Liver (tissue), 9 donors: Measurements from ENCODE around the gene FBN2. TPM values are rescaled to one million over a fixed set of nuclear protein-coding genes. Genes with fewer than 3 reads are reported as not detected.

Source experiments
- DNase-seq: peaks from one replicate; pipeline ENCODE4 v3.0.0-alpha.2; 2017; ENCODE audit warnings: low spot score
- H3K27ac ChIP-seq, 2 donors: one replicate each; pipeline ENCODE4 v1.7.0; 2013; ENCODE audit warnings: inconsistent platforms in 2 of 2, low read length in 2 of 2, control low read depth in 1 of 2, low read depth in 1 of 2, mild to moderate bottlenecking in 1 of 2
- H3K27me3 ChIP-seq, 4 donors: one replicate each; pipeline versions ENCODE4 v1.6.1 to v1.7.0; 2013; ENCODE audit warnings: low read length in 3 of 4, inconsistent platforms in 1 of 4, mild to moderate bottlenecking in 1 of 4, moderate library complexity in 1 of 4; ENCODE audit not compliant: control insufficient read depth in 4 of 4, insufficient read depth in 4 of 4
- H3K36me3 ChIP-seq, 4 donors: one replicate each; pipeline versions ENCODE4 v1.6.1 to v1.7.0; 2013; ENCODE audit warnings: low read length in 3 of 4, mild to moderate bottlenecking in 3 of 4, low read depth in 1 of 4, moderate library complexity in 1 of 4; ENCODE audit not compliant: control insufficient read depth in 4 of 4, insufficient read depth in 3 of 4
- H3K4me1 ChIP-seq, 4 donors: one replicate each; pipeline versions ENCODE4 v1.6.1 to v1.7.0; 2013; ENCODE audit warnings: low read length in 3 of 4, mild to moderate bottlenecking in 3 of 4, moderate library complexity in 1 of 4; ENCODE audit not compliant: control insufficient read depth in 4 of 4, insufficient read depth in 4 of 4
- H3K4me3 ChIP-seq, 3 donors: one replicate each; pipeline versions ENCODE4 v1.6.1 to v1.7.0; 2013; ENCODE audit warnings: low read length in 3 of 3, control low read depth in 1 of 3, low read depth in 1 of 3, mild to moderate bottlenecking in 1 of 3
- H3K9ac ChIP-seq, 2 donors: one replicate each; pipeline ENCODE4 v1.7.0; 2013; ENCODE audit warnings: low read length in 2 of 2, mild to moderate bottlenecking in 2 of 2, moderate library complexity in 2 of 2, control low read depth in 1 of 2, low read depth in 1 of 2
- H3K9me3 ChIP-seq, 4 donors: one replicate each; pipeline versions ENCODE4 v1.6.1 to v1.7.0; 2013; ENCODE audit warnings: low read length in 3 of 4; ENCODE audit not compliant: control insufficient read depth in 4 of 4
- EGR1 ChIP-seq, 2 donors: IDR thresholded peaks; 2 replicates each; pipeline ENCODE4 v1.6.1; 2016 to 2018; ENCODE audit warnings: antibody characterized with exemption in 2 of 2, low read depth in 2 of 2
- FOXA1 ChIP-seq: IDR thresholded peaks from 2 replicates; pipeline ENCODE4 v1.6.1; 2016; ENCODE audit warnings: antibody characterized with exemption
- FOXA2 ChIP-seq: IDR thresholded peaks from 2 replicates; pipeline ENCODE4 v1.6.1; 2016; ENCODE audit warnings: antibody characterized with exemption
- GABPA ChIP-seq, 2 donors: IDR thresholded peaks in 1 of 2; conservative IDR thresholded peaks in 1 of 2; 2 replicates each; pipeline ENCODE4 v1.6.1; 2016; ENCODE audit warnings: antibody characterized with exemption in 2 of 2, mild to moderate bottlenecking in 1 of 2, moderate library complexity in 1 of 2
- HNF4A ChIP-seq, 2 donors: conservative IDR thresholded peaks; 2 replicates each; pipeline ENCODE4 v1.6.1; 2016; ENCODE audit warnings: antibody characterized with exemption in 2 of 2, mild to moderate bottlenecking in 2 of 2
- HNF4G ChIP-seq: IDR thresholded peaks from 2 replicates; pipeline ENCODE4 v1.6.1; 2016; ENCODE audit warnings: antibody characterized with exemption
- JUND ChIP-seq, 2 donors: IDR thresholded peaks; 2 replicates each; pipeline ENCODE4 v1.6.1; 2016; ENCODE audit warnings: antibody characterized with exemption in 2 of 2
- NR2F2 ChIP-seq: IDR thresholded peaks from 2 replicates; pipeline ENCODE4 v1.6.1; 2016; ENCODE audit warnings: antibody characterized with exemption
- RAD21 ChIP-seq, 2 donors: IDR thresholded peaks; 2 replicates each; pipeline ENCODE4 v1.6.1; 2016; ENCODE audit warnings: antibody characterized with exemption in 2 of 2, mild to moderate bottlenecking in 2 of 2
- RXRA ChIP-seq, 2 donors: IDR thresholded peaks; 2 replicates each; pipeline ENCODE4 v1.6.1; 2017 to 2018; ENCODE audit warnings: antibody characterized with exemption in 2 of 2, mild to moderate bottlenecking in 1 of 2
- SP1 ChIP-seq: IDR thresholded peaks from 2 replicates; pipeline ENCODE4 v1.6.1; 2018; ENCODE audit warnings: antibody characterized with exemption, mild to moderate bottlenecking
- TAF1 ChIP-seq: conservative IDR thresholded peaks from 2 replicates; pipeline ENCODE4 v1.6.1; 2016; ENCODE audit warnings: antibody characterized with exemption, mild to moderate bottlenecking
- YY1 ChIP-seq: IDR thresholded peaks from 2 replicates; pipeline ENCODE4 v1.6.1; 2016; ENCODE audit warnings: antibody characterized with exemption, mild to moderate bottlenecking
- WGBS: extraction: QIAGEN DNeasy Blood & Tissue Kit; methylation state at CpG from one replicate; pipeline ENCODE4 v1.1.7; 2013; 5-methylcytosine and 5-hydroxymethylcytosine counted together
- polyA plus RNA-seq, 2 donors: library from polyadenylated mRNA; stranded (reverse) in 1 of 2; unstranded in 1 of 2; fragments of 200-250 nt in 1 of 2; fragments of >200 nt in 1 of 2; fragmentation: Nextera tagmentation in 1 of 2; extraction: Ambion mirVana in 1 of 2; gene quantifications; one replicate each; pipeline versions ENCODE4 v1.2.1 to v1.2.3, GENCODE V29; 2013 to 2015
- total RNA-seq, 2 donors: library from RNA; depleted of rRNA; stranded (reverse); fragments of >200 nt; gene quantifications; one replicate each; pipeline ENCODE4 v1.2.3, GENCODE V29; 2014
- TF ChIP-seq, protein P1 (sequence below): fragments of 150-350 bp; IDR thresholded peaks from 2 replicates; pipeline ENCODE4 v1.5.1; 2017; ENCODE audit warnings: improper control_type of control experiment, low read depth, low read length; ENCODE audit not compliant: missing input control
- TF ChIP-seq, protein P2 (sequence below): IDR thresholded peaks from 2 replicates; pipeline ENCODE4 v1.6.1; 2016; ENCODE audit warnings: antibody characterized with exemption
- TF ChIP-seq, protein P3 (sequence below): IDR thresholded peaks from 2 replicates; pipeline ENCODE4 v1.6.1; 2016; ENCODE audit warnings: antibody characterized with exemption
- TF ChIP-seq, protein P4 (sequence below): IDR thresholded peaks from 2 replicates; pipeline ENCODE4 v1.6.1; 2016; ENCODE audit warnings: antibody characterized with exemption, mild to moderate bottlenecking
- TF ChIP-seq, protein P5 (sequence below): IDR thresholded peaks from 2 replicates; pipeline ENCODE4 v1.6.1; 2016; ENCODE audit warnings: antibody characterized with exemption
- donor health status: healthy.
- donor health status: healthy.
- donor health status: healthy.
- donor health status: healthy.
- donor health status: healthy.

Gene FBN2
- total and polyA plus RNA-seq, 4 donors: 0.08 to 4.1 (median 0.47) TPM

DNA sequence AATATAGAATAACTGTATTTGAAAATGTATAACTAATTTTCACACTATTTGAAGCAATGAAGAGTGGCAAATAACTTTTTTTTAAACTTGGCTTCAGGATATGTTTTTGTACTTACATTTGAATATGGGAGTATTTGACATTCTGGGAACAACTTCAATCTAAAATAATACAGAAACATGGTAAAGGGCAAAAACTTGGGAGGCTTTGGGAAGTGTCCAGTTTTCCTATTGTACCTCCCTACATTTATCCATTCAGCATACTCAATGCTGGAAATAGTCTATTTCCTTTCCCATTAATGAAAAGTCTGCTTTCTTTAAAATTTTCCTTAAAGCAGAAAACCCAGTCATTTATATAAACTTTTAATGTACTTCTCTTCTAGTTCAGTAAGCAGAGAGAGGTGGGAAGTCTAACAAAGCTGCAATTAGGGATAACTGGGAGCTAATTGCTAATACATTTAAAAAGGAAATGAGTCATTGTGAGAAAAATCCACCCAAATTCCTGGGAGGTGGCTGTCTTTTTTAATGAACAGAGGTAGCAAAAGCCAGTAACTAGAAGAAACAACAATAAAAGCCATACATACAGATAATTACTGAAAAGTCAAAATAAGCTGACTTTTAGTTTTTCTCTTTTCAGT, 128.8 kb downstream of the FBN2 start:
- no peak overlapping the region for H3K9ac ChIP-seq
- no peaks in the 10 kb centered on the region for H3K36me3 ChIP-seq
- peaks cover 0 to 2% (median 0%) of the 10 kb centered on the region in 4 donors for H3K27me3 ChIP-seq
- no peaks in the 10 kb centered on the region for H3K4me1 ChIP-seq
- H3K4me3 ChIP-seq: no peak overlapping the region
- no peak overlapping the region for H3K27ac ChIP-seq
- TF ChIP-seq RAD21 (IDR thresholded peaks at IDR 0.05) (no peak), TAF1 (no peak), JUND (IDR thresholded peaks at IDR 0.05) (no peak), EGR1 (IDR thresholded peaks at IDR 0.05; ENCODE audit: low read depth in 2 of 2) (no peak), FOXA2 (no peak), HNF4G (no peak), SP1 (no peak), YY1 (no peak)
- TF ChIP-seq, protein P1, sequence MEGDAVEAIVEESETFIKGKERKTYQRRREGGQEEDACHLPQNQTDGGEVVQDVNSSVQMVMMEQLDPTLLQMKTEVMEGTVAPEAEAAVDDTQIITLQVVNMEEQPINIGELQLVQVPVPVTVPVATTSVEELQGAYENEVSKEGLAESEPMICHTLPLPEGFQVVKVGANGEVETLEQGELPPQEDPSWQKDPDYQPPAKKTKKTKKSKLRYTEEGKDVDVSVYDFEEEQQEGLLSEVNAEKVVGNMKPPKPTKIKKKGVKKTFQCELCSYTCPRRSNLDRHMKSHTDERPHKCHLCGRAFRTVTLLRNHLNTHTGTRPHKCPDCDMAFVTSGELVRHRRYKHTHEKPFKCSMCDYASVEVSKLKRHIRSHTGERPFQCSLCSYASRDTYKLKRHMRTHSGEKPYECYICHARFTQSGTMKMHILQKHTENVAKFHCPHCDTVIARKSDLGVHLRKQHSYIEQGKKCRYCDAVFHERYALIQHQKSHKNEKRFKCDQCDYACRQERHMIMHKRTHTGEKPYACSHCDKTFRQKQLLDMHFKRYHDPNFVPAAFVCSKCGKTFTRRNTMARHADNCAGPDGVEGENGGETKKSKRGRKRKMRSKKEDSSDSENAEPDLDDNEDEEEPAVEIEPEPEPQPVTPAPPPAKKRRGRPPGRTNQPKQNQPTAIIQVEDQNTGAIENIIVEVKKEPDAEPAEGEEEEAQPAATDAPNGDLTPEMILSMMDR: no peak
- TF ChIP-seq, protein P2, sequence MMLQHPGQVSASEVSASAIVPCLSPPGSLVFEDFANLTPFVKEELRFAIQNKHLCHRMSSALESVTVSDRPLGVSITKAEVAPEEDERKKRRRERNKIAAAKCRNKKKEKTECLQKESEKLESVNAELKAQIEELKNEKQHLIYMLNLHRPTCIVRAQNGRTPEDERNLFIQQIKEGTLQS: no peak
- H3K9me3 ChIP-seq: no peaks in the 10 kb centered on the region
- no peak for DNase-seq

DNA sequence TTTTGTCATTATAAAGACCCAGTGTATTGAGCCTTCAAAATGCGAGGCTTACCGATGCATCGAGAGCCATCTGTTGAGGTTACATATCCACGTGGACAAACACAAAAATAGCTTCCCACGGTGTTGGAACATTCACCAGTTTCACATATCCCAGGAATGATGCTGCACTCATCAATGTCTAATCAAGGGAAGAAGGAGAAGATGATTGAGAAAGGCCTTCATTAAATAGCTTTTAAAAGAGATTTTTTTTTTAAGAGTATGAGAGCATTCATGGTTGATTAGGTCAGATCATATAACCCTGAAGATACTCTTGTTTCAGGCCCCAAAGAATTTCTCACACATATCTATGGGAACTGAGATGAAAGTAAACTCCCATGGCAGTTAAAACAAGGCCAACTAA, 129.4 kb downstream of the FBN2 start:
- Histone ChIP-seq H3K36me3 (no peaks in the 10 kb centered on the region), H3K27ac (no peak overlapping the region), H3K27me3 (peaks cover 0 to 2% (median 0%) of the 10 kb centered on the region in 4 donors), H3K4me3 (no peak overlapping the region), H3K4me1 (no peaks in the 10 kb centered on the region), H3K9ac (no peak overlapping the region), H3K9me3 (no peaks in the 10 kb centered on the region)
- no peak for DNase-seq
- 86% methylated on average over 5 of the region's 5 CpGs for WGBS
- TF ChIP-seq, protein P3, sequence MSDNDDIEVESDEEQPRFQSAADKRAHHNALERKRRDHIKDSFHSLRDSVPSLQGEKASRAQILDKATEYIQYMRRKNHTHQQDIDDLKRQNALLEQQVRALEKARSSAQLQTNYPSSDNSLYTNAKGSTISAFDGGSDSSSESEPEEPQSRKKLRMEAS: no peak
- TF ChIP-seq RAD21 (IDR thresholded peaks at IDR 0.05): no peak
- no peak for TF ChIP-seq GABPA (IDR thresholded peaks at IDR 0.05 in 1 of 2, conservative IDR thresholded peaks at IDR 0.05 in 1 of 2)
- TF ChIP-seq HNF4G: no peak
- TF ChIP-seq, protein P4, sequence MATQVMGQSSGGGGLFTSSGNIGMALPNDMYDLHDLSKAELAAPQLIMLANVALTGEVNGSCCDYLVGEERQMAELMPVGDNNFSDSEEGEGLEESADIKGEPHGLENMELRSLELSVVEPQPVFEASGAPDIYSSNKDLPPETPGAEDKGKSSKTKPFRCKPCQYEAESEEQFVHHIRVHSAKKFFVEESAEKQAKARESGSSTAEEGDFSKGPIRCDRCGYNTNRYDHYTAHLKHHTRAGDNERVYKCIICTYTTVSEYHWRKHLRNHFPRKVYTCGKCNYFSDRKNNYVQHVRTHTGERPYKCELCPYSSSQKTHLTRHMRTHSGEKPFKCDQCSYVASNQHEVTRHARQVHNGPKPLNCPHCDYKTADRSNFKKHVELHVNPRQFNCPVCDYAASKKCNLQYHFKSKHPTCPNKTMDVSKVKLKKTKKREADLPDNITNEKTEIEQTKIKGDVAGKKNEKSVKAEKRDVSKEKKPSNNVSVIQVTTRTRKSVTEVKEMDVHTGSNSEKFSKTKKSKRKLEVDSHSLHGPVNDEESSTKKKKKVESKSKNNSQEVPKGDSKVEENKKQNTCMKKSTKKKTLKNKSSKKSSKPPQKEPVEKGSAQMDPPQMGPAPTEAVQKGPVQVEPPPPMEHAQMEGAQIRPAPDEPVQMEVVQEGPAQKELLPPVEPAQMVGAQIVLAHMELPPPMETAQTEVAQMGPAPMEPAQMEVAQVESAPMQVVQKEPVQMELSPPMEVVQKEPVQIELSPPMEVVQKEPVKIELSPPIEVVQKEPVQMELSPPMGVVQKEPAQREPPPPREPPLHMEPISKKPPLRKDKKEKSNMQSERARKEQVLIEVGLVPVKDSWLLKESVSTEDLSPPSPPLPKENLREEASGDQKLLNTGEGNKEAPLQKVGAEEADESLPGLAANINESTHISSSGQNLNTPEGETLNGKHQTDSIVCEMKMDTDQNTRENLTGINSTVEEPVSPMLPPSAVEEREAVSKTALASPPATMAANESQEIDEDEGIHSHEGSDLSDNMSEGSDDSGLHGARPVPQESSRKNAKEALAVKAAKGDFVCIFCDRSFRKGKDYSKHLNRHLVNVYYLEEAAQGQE: no peak
- TF ChIP-seq, protein P2: no peak
- TF ChIP-seq SP1: no peak
- TF ChIP-seq EGR1 (IDR thresholded peaks at IDR 0.05; ENCODE audit: low read depth in 2 of 2): no peak
- TF ChIP-seq HNF4A (conservative IDR thresholded peaks at IDR 0.05): no peak
- TF ChIP-seq, protein P1: no peak
- TF ChIP-seq RXRA (IDR thresholded peaks at IDR 0.05): no peak
- no peak for TF ChIP-seq NR2F2
- TF ChIP-seq FOXA1: no peak
- TF ChIP-seq, protein P5, sequence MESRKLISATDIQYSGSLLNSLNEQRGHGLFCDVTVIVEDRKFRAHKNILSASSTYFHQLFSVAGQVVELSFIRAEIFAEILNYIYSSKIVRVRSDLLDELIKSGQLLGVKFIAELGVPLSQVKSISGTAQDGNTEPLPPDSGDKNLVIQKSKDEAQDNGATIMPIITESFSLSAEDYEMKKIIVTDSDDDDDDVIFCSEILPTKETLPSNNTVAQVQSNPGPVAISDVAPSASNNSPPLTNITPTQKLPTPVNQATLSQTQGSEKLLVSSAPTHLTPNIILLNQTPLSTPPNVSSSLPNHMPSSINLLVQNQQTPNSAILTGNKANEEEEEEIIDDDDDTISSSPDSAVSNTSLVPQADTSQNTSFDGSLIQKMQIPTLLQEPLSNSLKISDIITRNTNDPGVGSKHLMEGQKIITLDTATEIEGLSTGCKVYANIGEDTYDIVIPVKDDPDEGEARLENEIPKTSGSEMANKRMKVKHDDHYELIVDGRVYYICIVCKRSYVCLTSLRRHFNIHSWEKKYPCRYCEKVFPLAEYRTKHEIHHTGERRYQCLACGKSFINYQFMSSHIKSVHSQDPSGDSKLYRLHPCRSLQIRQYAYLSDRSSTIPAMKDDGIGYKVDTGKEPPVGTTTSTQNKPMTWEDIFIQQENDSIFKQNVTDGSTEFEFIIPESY: no peak
- TF ChIP-seq TAF1: no peak
- TF ChIP-seq JUND (IDR thresholded peaks at IDR 0.05): no peak
- no peak for TF ChIP-seq YY1
- TF ChIP-seq FOXA2: no peak
